K562 (cell line): ENCODE measurements around the gene TSHZ1. TPM values are rescaled to one million over a fixed set of nuclear protein-coding genes. Genes with fewer than 3 reads are reported as not detected.

Experiments
- ATAC-seq: fragments of 200-7000 bp; cut with Tn5 transposase; 3 replicates; pipeline ENCODE4 v1.9.1; 2020; ENCODE audit warnings: moderate library complexity
- BruUV-seq: library from RNA; stranded (reverse); fragments of 400-500 nt; replicated peaks from 2 replicates; lab custom pipeline; 2021; lab: Mats Ljungman, UMichigan
- CTCF ChIA-PET: fragments of 300-600 bp; formaldehyde crosslinking; extraction: SDS; loops from one replicate; lab custom pipeline; 2021; ENCODE audit warnings: low intra/inter-chr PET ratio; lab: Yijun Ruan, JAX
- POLR2A ChIA-PET: fragments of 300-600, 350-650 bp; sonication (Branson Sonifier 250); formaldehyde crosslinking; extraction: SDS; loops from one replicate; lab custom pipeline; 2021; ENCODE audit warnings: antibody characterized with exemption, inconsistent platforms; lab: Yijun Ruan, JAX
- DNase-seq, 4 experiments: peaks; one replicate each; pipeline versions ENCODE4 v3.0.0 to v3.0.0-alpha.2; 2011 to 2018; ENCODE audit warnings: low spot score in 3 of 4, mixed read lengths in 3 of 4; ENCODE audit errors: extremely low read depth in 1 of 4
- FAIRE-seq: peaks from 2 replicates; lab custom pipeline; 2011; peaks lifted over from hg19 to GRCh38; lab: Jason Lieb, UNC
- H2AFZ ChIP-seq: 2 replicates; pipeline ENCODE4 v1.6.0; 2011; ENCODE audit warnings: low read depth, low read length, control low read depth, inconsistent platforms
- H3K27ac ChIP-seq: fragments of 200-600 bp; 3 replicates; pipeline ENCODE4 v1.8.0; 2011; ENCODE audit warnings: low read depth, mild to moderate bottlenecking, control low read depth, inconsistent platforms, low read length, moderate library complexity, mixed read lengths; ENCODE audit errors: extremely low read depth
- H3K27me3 ChIP-seq, 2 experiments: fragments of 300-600 bp in 1 of 2; 2 replicates in 1 of 2; 3 replicates in 1 of 2; pipeline versions ENCODE4 v1.6.0 to v1.8.0; 2011; ENCODE audit warnings: inconsistent platforms in 2 of 2, low read length in 2 of 2, mild to moderate bottlenecking in 1 of 2, mixed read lengths in 1 of 2, moderate library complexity in 1 of 2; ENCODE audit not compliant: control insufficient read depth in 2 of 2, insufficient read depth in 2 of 2
- H3K36me3 ChIP-seq: fragments of 300-600 bp; 3 replicates; pipeline ENCODE4 v1.8.0; 2011; ENCODE audit warnings: mild to moderate bottlenecking, low read length, inconsistent platforms; ENCODE audit not compliant: control insufficient read depth, insufficient read depth
- H3K4me1 ChIP-seq, 2 experiments: fragments of 200-600 bp in 1 of 2; replicated peaks in 1 of 2; 2 replicates in 1 of 2; 3 replicates in 1 of 2; pipeline versions ENCODE4 v1.5.1 to v1.8.0; 2011; ENCODE audit warnings: inconsistent platforms in 2 of 2, low read length in 2 of 2, mild to moderate bottlenecking in 1 of 2, mixed read lengths in 1 of 2, moderate library complexity in 1 of 2; ENCODE audit not compliant: control insufficient read depth in 2 of 2, insufficient read depth in 2 of 2
- H3K4me2 ChIP-seq: 2 replicates; pipeline ENCODE4 v1.6.1; 2011; ENCODE audit warnings: low read length, control low read depth, inconsistent platforms, mixed read lengths; ENCODE audit not compliant: insufficient read depth
- H3K4me3 ChIP-seq: fragments of 200-600 bp; sonication (generic), shearing (Covaris generic); 2 replicates; pipeline ENCODE4 v1.5.1; 2016; ENCODE audit warnings: control low read depth, inconsistent platforms
- H3K79me2 ChIP-seq: fragments of 200-600 bp; 3 replicates; pipeline ENCODE4 v1.8.0; 2011; ENCODE audit warnings: low read length, inconsistent platforms; ENCODE audit not compliant: control insufficient read depth, insufficient read depth
- H3K9ac ChIP-seq, 2 experiments: 2 replicates each; pipeline versions ENCODE4 v1.6.0 to v1.6.1; 2011; ENCODE audit warnings: low read depth in 2 of 2, low read length in 2 of 2, control low read depth in 1 of 2, inconsistent platforms in 1 of 2, mild to moderate bottlenecking in 1 of 2, mixed read lengths in 1 of 2; ENCODE audit not compliant: insufficient read depth in 1 of 2
- H3K9me1 ChIP-seq: one replicate; pipeline ENCODE4 v1.6.0; 2011; ENCODE audit warnings: inconsistent platforms, mild to moderate bottlenecking, low read length, moderate library complexity; ENCODE audit not compliant: control insufficient read depth, insufficient read depth
- H3K9me3 ChIP-seq: replicated peaks from 2 replicates; pipeline ENCODE4 v1.5.1; 2011; ENCODE audit warnings: low read depth, low read length, inconsistent platforms; ENCODE audit not compliant: control insufficient read depth, insufficient read depth
- H4K20me1 ChIP-seq: replicated peaks from 2 replicates; pipeline ENCODE4 v1.6.1; 2011; ENCODE audit warnings: low read length, inconsistent platforms, mixed read lengths; ENCODE audit not compliant: control insufficient read depth, insufficient read depth
- CBFB ChIP-seq: sonication (generic); formaldehyde crosslinking; IDR thresholded peaks from 2 replicates; pipeline ENCODE4 v1.4.0; 2020; ENCODE audit warnings: mild to moderate bottlenecking, missing genetic modification reagents
- DDX20 ChIP-seq: fragments of 450-650 bp; IDR thresholded peaks from 2 replicates; pipeline ENCODE4 v1.6.1; 2016; ENCODE audit warnings: missing genetic modification characterization, low read depth, mild to moderate bottlenecking, missing compliant biosample characterization, moderate library complexity
- DIDO1 ChIP-seq: fragments of 450-650 bp; IDR thresholded peaks from 2 replicates; pipeline ENCODE4 v1.6.1; 2016; ENCODE audit warnings: low read depth, missing biosample characterization, missing genetic modification characterization
- FOXP1 ChIP-seq: sonication (generic); formaldehyde crosslinking; IDR thresholded peaks from 2 replicates; pipeline ENCODE4 v1.8.0; 2022; ENCODE audit warnings: mild to moderate bottlenecking, missing genetic modification reagents
- MBD2 ChIP-seq: sonication (generic); IDR thresholded peaks from 2 replicates; pipeline ENCODE4 v1.6.1; 2016; ENCODE audit warnings: low read depth, borderline replicate concordance
- RBFOX2 ChIP-seq: fragments of 200-400 bp; formaldehyde crosslinking; IDR thresholded peaks from 2 replicates; pipeline ENCODE4 v1.6.1; 2017; ENCODE audit warnings: low read depth, mild to moderate bottlenecking, low read length, moderate library complexity
- SMARCB1 ChIP-seq: IDR thresholded peaks from 2 replicates; pipeline ENCODE4 v1.6.1; 2011; ENCODE audit warnings: improper control_type of control experiment, low read depth; ENCODE audit not compliant: insufficient read length
- SRF ChIP-seq, 2 experiments: fragments of 250-450, 450-650 bp in 1 of 2; sonication (Bioruptor Pico) in 1 of 2; sonication (generic) in 1 of 2; formaldehyde crosslinking; IDR thresholded peaks; 2 replicates each; pipeline versions ENCODE4 v1.5.0 to v1.5.1; 2020 to 2022; ENCODE audit warnings: mild to moderate bottlenecking in 1 of 2, missing genetic modification reagents in 1 of 2
- STAT5B ChIP-seq: fragments of 250-450 bp; sonication (Bioruptor Pico); IDR thresholded peaks from 2 replicates; pipeline ENCODE4 v1.8.0; 2021; ENCODE audit warnings: mild to moderate bottlenecking, inconsistent platforms
- ZBTB43 ChIP-seq: sonication (generic); formaldehyde crosslinking; IDR thresholded peaks from 2 replicates; pipeline ENCODE4 v1.8.0; 2023; ENCODE audit warnings: mild to moderate bottlenecking, missing genetic modification reagents
- ZMIZ1 ChIP-seq, 2 experiments: fragments of 150-350 bp in 1 of 2; IDR thresholded peaks; 2 replicates each; pipeline ENCODE4 v1.6.1; 2012 to 2016; ENCODE audit warnings: low read depth in 2 of 2, low read length in 2 of 2, mild to moderate bottlenecking in 1 of 2, moderate library complexity in 1 of 2
- ZNF431 ChIP-seq: sonication (generic); formaldehyde crosslinking; IDR thresholded peaks from 2 replicates; pipeline ENCODE4 v1.8.0; 2022; ENCODE audit warnings: mild to moderate bottlenecking, missing genetic modification reagents
- ZNF639 ChIP-seq, 2 experiments: fragments of 200-800 bp in 1 of 2; sonication (Bioruptor generic) in 1 of 2; sonication (generic) in 1 of 2; formaldehyde crosslinking in 1 of 2; IDR thresholded peaks in 1 of 2; conservative IDR thresholded peaks in 1 of 2; 2 replicates each; pipeline versions ENCODE4 v1.5.0 to v1.6.1; 2016 to 2020; ENCODE audit warnings: missing compliant biosample characterization in 1 of 2, missing genetic modification characterization in 1 of 2, missing genetic modification reagents in 1 of 2
- ZNF766 ChIP-seq: fragments of 200-800 bp; sonication (Bioruptor generic); conservative IDR thresholded peaks from 2 replicates; pipeline ENCODE4 v1.6.1; 2016; ENCODE audit warnings: missing genetic modification characterization, missing compliant biosample characterization
- WGBS: fragments of 100-300 bp; shearing (Covaris generic); methylation state at CpG from one replicate; pipeline ENCODE4 v1.1.6; 2016; ENCODE audit warnings: low coverage, mixed read lengths; ENCODE audit not compliant: insufficient coverage; ENCODE audit errors: missing lambda C conversion rate; 5-methylcytosine and 5-hydroxymethylcytosine counted together
- in situ Hi-C: fragments of 300-500 bp; cut with MboI; formaldehyde crosslinking; loops from 4 replicates; pipeline ENCODE4 v1.15.0; 2018; ENCODE audit warnings: inconsistent platforms, mixed read lengths
- intact Hi-C: fragments of 100-400 bp; cut with micrococcal nuclease; formaldehyde crosslinking; loops from 2 replicates; pipeline ENCODE4 v1.14.2; 2022
- polyA plus RNA-seq, 8 experiments: library from polyadenylated mRNA; depleted of rRNA in 4 of 8; stranded (reverse) in 5 of 8; unstranded in 3 of 8; fragments of >200 nt; fragmentation: Nextera tagmentation in 2 of 8; fragmentation: Illumina TruSeq in 1 of 8; extraction: Ambion mirVana in 2 of 8; extraction: Trizol in 1 of 8; gene quantifications; 2 replicates each; pipeline versions ENCODE4 v1.2.1 to v1.2.3, GENCODE V29; 2011 to 2014; ENCODE audit warnings: inconsistent platforms in 1 of 8, missing spikeins in 1 of 8
- total RNA-seq, 7 experiments: library from RNA; depleted of rRNA in 6 of 7; stranded (reverse); fragments of >200 nt in 6 of 7; fragmentation: Illumina TruSeq in 2 of 7; extraction: Trizol in 2 of 7; gene quantifications; 2 replicates each; pipeline versions ENCODE4 v1.2.1 to v1.2.3, GENCODE V29; 2011 to 2021; ENCODE audit warnings: low replicate concordance in 1 of 7

The TSHZ1 gene
- total and polyA plus RNA-seq, 9 of the 15 experiments (the other 6 are each of a cell fraction or from before 2014, with no cell fraction given) = 1.1 to 7.2 (median 2.7) TPM

GRCh38 chr18:75209129-75209950 is 1.3 kb upstream of the TSHZ1 start, which contains the start of gene PTGR3:
PTGR3 (minus strand) TSS chr18:75209139; CDS start chr18:75209058, 81 bp downstream.
- peak; percentile 79 for ATAC-seq
- Histone ChIP-seq H3K36me3 (no peaks in the 10 kb centered on the region), H3K9me1 (peaks cover 3% of the 10 kb centered on the region), H3K4me1 (peaks cover 13 to 39% of the 10 kb centered on the region in 2 experiments; a peak in 4 of 5 replicates), H3K9me3 (no peaks in the 10 kb centered on the region), H4K20me1 (no peaks in the 10 kb centered on the region; the same call in 1 of the 2 replicates), H3K9ac (peak within 1 kb of the TSS; percentile 78 to 97), H3K4me3 (peak within 1 kb of the TSS; percentile 71), H3K79me2 (peaks cover 54% of the 10 kb centered on the region), H3K4me2 (peak within 1 kb of the TSS; percentile 88), H3K27ac (peak within 1 kb of the TSS; percentile 93), H2AFZ (peak within 1 kb of the TSS; percentile 95), H3K27me3 (no peaks in the 10 kb centered on the region)
- peak; percentile 81 to 84 (median 83) for DNase-seq
- ChIA-PET POLR2A (interaction anchor here (1.5 kb wide), 1 partner anchor 15 kb away, joined by 4 read pairs; no protein-coding TSS in a partner anchor), CTCF (no interaction called here)
- no peak for FAIRE-seq
- WGBS = 2% methylated on average over 9 of the region's 88 CpGs
- in situ Hi-C loops = no loop called here
- no TSS peak for BruUV-seq
- intact Hi-C loops = no loop called here
- TF ChIP-seq ZBTB43 (CRISPR knock-in tag) = no peak
- no peak for TF ChIP-seq SRF (CRISPR knock-in tag; IDR thresholded peaks at IDR 0.05)
- no peak for TF ChIP-seq ZNF431 (CRISPR knock-in tag)
- TF ChIP-seq ZMIZ1 (IDR thresholded peaks at IDR 0.05; ENCODE audit: low read depth in 2 of 2, low read length in 2 of 2) = peak in 1 of 2 experiments; percentile 25; a peak in 1 of 4 replicates
- TF ChIP-seq CBFB = no peak
- no peak for TF ChIP-seq DDX20 (tag)
- TF ChIP-seq SMARCB1 = no peak
- no peak for TF ChIP-seq STAT5B (CRISPR knock-in tag)
- TF ChIP-seq ZNF766 (CRISPR knock-in tag) = no peak
- TF ChIP-seq DIDO1 (tag) = no peak
- TF ChIP-seq MBD2 = no peak
- TF ChIP-seq ZNF639 (CRISPR knock-in tag; conservative IDR thresholded peaks at IDR 0.05 in 1 of 2, IDR thresholded peaks at IDR 0.05 in 1 of 2) = peak in 1 of 2 experiments; percentile 99; a peak in 2 of 4 replicates
- no peak for TF ChIP-seq FOXP1 (CRISPR knock-in tag)
- peak; percentile 81 for TF ChIP-seq RBFOX2
